ENCODE data around the gene TEK. TPM values are rescaled to one million over a fixed set of nuclear protein-coding genes. Genes with fewer than 3 reads are reported as not detected.

The TEK gene
- not detected in 2 replicates for total RNA-seq

DNA sequence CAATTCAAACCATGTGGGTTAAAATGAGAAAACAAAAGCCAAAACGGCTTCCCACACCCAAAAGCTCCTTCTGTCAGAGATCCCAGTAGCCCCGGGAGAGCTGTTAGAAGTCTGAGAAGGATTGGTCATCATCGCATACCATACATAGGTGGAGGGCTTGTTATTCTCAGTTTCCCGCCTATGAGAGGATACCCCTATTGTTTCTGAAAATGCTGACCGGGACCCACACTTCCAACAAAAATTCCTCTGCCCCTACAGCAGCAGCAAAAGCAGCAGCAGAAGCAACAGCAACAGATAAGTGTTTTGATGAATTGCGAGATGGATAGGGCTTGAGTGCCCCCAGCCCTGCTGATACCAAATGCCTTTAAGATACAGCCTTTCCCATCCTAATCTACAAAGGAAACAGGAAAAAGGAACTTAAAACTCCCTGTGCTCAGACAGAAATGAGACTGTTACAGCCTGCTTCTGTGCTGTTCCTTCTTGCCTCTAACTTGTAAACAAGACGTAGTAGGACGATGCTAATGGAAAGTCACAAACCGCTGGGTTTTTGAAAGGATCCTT lies at the start of gene TEK:
Gene TEK, plus strand, starts transcription at position 245 of the 561 bp plus-strand sequence. CDS start 366 bp downstream, outside the sequence.
- DNase-seq (ENCODE audit: low read depth) = no peak
- TF ChIP-seq, protein P1, sequence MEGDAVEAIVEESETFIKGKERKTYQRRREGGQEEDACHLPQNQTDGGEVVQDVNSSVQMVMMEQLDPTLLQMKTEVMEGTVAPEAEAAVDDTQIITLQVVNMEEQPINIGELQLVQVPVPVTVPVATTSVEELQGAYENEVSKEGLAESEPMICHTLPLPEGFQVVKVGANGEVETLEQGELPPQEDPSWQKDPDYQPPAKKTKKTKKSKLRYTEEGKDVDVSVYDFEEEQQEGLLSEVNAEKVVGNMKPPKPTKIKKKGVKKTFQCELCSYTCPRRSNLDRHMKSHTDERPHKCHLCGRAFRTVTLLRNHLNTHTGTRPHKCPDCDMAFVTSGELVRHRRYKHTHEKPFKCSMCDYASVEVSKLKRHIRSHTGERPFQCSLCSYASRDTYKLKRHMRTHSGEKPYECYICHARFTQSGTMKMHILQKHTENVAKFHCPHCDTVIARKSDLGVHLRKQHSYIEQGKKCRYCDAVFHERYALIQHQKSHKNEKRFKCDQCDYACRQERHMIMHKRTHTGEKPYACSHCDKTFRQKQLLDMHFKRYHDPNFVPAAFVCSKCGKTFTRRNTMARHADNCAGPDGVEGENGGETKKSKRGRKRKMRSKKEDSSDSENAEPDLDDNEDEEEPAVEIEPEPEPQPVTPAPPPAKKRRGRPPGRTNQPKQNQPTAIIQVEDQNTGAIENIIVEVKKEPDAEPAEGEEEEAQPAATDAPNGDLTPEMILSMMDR (conservative IDR thresholded peaks at IDR 0.05; ENCODE audit: low read depth, low read length) = no peak
- H3K4me3 ChIP-seq (ENCODE audit: low read depth, low read length) = no peak within 1 kb of the TSS

DNA sequence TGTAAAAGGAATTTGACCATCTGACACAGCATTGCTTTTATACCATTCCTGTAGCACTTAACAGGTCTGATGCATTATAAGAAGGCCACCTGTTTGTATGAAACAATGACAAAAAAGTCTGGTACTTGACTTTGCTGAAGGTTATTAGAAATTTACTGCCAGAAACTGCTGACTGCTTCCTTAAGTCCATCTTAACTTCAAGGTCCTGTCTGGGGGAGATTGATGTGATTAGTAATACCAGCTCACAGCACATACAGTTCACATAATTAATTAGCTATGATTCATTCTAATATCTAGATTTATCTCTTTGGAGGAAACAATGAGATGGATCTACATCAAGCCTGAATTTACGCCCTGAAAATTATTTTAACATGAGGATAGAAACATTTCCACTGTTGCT lies 49.6 kb upstream of the TEK start:
- no peak overlapping the region for H3K4me3 ChIP-seq (ENCODE audit: low read depth, low read length)
- DNase-seq (ENCODE audit: low read depth) = no peak
- TF ChIP-seq, protein P1 (conservative IDR thresholded peaks at IDR 0.05; ENCODE audit: low read depth, low read length) = no peak

DNA sequence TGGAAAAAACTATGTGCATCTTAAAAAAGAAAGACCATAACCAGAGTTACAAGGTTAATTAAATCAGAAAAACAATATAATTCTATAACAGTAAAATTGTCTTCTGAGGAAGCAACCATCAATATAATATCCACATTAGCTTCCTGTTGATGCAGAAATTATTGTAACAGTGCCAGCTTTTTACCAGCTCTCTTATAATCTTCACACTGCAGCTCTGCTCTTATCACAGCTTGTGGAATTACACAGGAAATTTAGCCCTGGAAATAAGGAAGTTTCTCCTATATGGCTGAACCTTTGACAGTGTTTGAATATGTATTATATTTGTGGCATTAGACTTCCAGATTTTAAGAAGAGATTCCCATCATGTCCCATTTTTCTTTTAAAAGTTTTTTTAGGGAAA lies 49.1 kb upstream of the TEK start:
- DNase-seq (ENCODE audit: low read depth) = no peak
- TF ChIP-seq, protein P1 (conservative IDR thresholded peaks at IDR 0.05; ENCODE audit: low read depth, low read length) = no peak
- no peak overlapping the region for H3K4me3 ChIP-seq (ENCODE audit: low read depth, low read length)

DNA sequence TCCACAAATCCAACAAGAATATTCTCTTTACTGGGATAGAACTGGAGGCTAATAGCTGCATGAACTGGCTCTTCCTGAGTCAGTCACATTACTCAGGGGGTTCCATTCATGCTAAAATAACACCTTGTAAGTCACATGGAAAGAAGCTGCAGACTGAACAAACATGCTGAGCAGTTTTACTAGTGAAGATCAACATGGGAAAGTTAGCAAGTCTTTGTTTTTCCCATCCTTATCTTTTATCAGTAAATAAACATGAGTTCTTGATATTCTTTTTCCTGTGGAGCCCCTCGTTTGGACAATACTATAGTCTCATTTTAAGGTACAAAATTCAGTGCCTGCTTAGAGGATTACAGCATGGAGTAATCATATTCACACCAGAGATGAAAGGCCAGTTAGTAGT lies 43.7 kb upstream of the TEK start:
- TF ChIP-seq, protein P1 (conservative IDR thresholded peaks at IDR 0.05; ENCODE audit: low read depth, low read length) = no peak
- H3K4me3 ChIP-seq (ENCODE audit: low read depth, low read length) = no peak overlapping the region

DNA sequence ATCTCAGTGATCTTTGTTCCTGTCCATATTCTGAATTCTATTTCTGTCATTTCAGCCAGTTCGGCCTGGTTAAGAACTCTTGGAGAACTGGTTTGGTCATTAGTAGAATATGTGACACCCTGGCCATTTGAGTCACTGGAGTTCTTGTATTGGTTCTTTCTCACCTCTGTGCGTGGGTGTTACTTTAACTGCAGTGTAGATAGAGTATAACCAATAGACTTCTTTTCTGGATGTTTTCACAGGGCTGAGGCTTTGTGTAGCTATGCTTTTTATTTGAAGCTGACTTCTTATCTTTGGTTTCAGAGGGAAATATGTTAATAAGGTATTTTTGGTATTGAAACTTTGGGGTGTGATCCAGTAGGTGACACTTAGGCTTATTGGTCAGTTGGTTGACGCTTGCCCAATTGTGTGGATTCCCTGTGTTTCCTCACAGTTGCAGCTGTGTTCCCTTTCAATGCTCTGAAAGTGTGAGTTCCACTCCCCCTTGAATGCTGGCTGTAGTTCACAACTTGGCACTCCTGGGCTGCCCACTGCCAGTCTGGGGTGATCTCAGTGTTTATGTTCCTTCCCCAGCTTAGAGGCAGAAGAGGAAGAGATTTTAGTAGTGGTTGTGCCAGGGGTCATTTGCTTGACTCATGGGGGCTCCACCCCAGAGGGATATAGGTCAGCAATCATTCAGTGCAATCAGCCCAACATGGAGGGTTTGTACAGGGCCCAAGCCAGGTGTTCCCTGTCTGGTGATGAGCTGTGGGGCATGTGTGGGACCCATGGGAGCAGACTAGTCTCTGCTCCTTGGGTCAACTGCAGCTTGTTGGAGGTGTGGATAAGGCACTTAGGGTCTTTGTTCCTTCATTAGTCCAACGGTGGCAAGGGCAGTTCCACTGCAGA lies 34.9 kb upstream of the TEK start:
- no peak overlapping the region for H3K4me3 ChIP-seq (ENCODE audit: low read depth, low read length)
- TF ChIP-seq, protein P1 (conservative IDR thresholded peaks at IDR 0.05; ENCODE audit: low read depth, low read length) = no peak
- no peak for DNase-seq (ENCODE audit: low read depth)

More for the DNA sequence above, 43.7 kb upstream of the TEK start:
- DNase-seq (ENCODE audit: low read depth) = no peak

DNA sequence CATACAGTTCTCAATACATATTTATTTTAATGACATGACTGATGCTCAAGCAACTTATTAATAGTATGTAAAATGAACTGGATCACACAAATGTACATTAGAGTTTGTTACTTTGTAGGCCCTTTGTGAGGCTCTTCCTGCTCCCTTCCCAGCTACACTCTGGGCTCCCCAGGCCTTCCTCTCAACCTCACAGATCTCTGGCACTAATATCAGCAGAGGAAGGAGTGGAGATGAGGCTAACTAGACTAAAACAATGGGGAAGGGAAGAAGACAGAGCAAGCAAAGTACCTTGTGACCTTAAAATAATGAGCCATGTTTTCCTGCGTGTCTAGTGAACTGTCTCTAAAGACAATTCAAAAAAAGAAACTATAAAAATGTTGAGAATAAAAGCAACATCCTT lies 30.3 kb upstream of the TEK start:
- TF ChIP-seq, protein P1 (conservative IDR thresholded peaks at IDR 0.05; ENCODE audit: low read depth, low read length) = no peak
- no peak for DNase-seq (ENCODE audit: low read depth)
- no peak overlapping the region for H3K4me3 ChIP-seq (ENCODE audit: low read depth, low read length)
